ENCODE results near the gene RNF213. TPM values are rescaled to one million over a fixed set of nuclear protein-coding genes. Genes with fewer than 3 reads are reported as not detected.
"Not testable (repeated sequence)": the region's sequence is repeated elsewhere in the genome, so short reads cannot be mapped to it uniquely, and the experiment has no call there.

The RNF213 gene
- total and polyA plus RNA-seq, 2 of the 8 experiments (the other 6 are each of a cell fraction or from before 2014, with no cell fraction given), result 33.8 to 62.8 TPM

DNA sequence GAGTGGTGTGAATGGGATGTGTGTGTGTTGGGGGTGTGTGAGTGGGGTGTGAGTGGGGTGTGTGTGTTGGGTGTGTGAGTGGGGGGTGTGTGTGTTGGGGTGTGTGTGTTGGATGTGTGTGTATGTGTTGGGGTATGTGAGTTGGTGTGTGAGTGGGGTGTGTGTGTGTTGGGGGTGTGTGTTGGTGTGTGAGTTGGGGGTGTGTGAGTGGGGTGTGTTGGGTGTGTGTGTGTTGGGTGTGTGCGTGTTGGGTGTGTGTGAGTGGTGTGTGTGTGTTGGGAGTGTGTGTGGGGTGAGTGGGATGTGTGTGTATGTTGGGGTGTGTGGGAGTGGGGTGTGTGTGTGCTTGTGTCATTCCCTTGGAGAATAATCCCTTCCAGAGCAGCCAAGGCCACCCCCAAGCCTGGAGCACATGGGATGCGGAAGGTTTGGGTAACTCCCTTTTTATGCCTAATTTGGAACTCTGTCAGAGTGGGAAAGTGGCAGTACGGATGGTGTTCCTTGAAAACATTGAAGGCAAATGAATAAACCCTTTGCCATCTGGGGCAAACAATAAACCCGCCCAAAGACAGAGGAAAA lies 14.3 kb downstream of the RNF213 start (continued):
- no peak for TF ChIP-seq TAF1 (IDR thresholded peaks at IDR 0.05; ENCODE audit: low read depth, low read length)
- TF ChIP-seq RNF2 (IDR thresholded peaks at IDR 0.05; ENCODE audit: borderline replicate concordance, low read depth, low read length, missing control alignments, poor library complexity, severe bottlenecking), result no peak
- TF ChIP-seq RFX5 (IDR thresholded peaks at IDR 0.05; ENCODE audit: borderline replicate concordance, low read depth, low read length), result no peak
- TF ChIP-seq EGR1 (IDR thresholded peaks at IDR 0.05; ENCODE audit: borderline replicate concordance, low read depth, low read length), result no peak
- TF ChIP-seq SP2 (IDR thresholded peaks at IDR 0.05; ENCODE audit: low read length), result no peak

GRCh38 chr17:80275857-80276256 lies 15.2 kb downstream of the RNF213 start:
- H3K4ac ChIP-seq (replicated peaks; ENCODE audit: insufficient read length, low read depth, low read length); CTCF ChIA-PET (ENCODE audit: partially characterized antibody); H2AFZ ChIP-seq (ENCODE audit: low read length); H4K8ac ChIP-seq (ENCODE audit: extremely low read depth, insufficient read depth, low read length); H3K27ac ChIP-seq (ENCODE audit: low read depth, low read length); H3K4me1 ChIP-seq (replicated peaks in 1 of 4; ENCODE audit: control insufficient read depth in 3 of 4, insufficient read depth in 4 of 4, low read length in 3 of 4); H3K36me3 ChIP-seq (ENCODE audit: control insufficient read depth in 2 of 4, insufficient read depth in 4 of 4, low read length in 3 of 4); H3K9me3 ChIP-seq (ENCODE audit: insufficient read depth in 2 of 2, low read depth in 1 of 2, low read length in 1 of 2); H3K18ac ChIP-seq (ENCODE audit: extremely low read depth, low read length); H2BK12ac ChIP-seq (ENCODE audit: low read depth, low read length); H3K4me2 ChIP-seq (ENCODE audit: insufficient read depth in 1 of 2, low read depth in 2 of 2, low read length in 2 of 2); H3K23me2 ChIP-seq (ENCODE audit: low read depth, low read length); H3K4me3 ChIP-seq (ENCODE audit: extremely low read depth in 1 of 4, insufficient read depth in 2 of 4, low read depth in 3 of 4, low read length in 4 of 4); H2BK120ac ChIP-seq (replicated peaks; ENCODE audit: low read depth, low read length); H2AK5ac ChIP-seq (ENCODE audit: low read depth, low read length); H3K27me3 ChIP-seq (replicated peaks in 1 of 4; ENCODE audit: control insufficient read depth in 3 of 4, extremely low read depth in 1 of 4, insufficient read depth in 3 of 4, low read length in 3 of 4); H4K91ac ChIP-seq (replicated peaks; ENCODE audit: insufficient read length, low read length); H3K23ac ChIP-seq (ENCODE audit: insufficient read length); H3K79me2 ChIP-seq (ENCODE audit: control insufficient read depth in 1 of 2, insufficient read depth in 2 of 2, low read length in 2 of 2); FAIRE-seq; DNase-seq (ENCODE audit: low read depth in 1 of 2, low spot score in 2 of 2); H4K5ac ChIP-seq (ENCODE audit: insufficient read length, low read depth, low read length); H3K79me1 ChIP-seq (ENCODE audit: low read depth, low read length); H3K14ac ChIP-seq (ENCODE audit: insufficient read length); H2BK15ac ChIP-seq (ENCODE audit: low read length); H3K56ac ChIP-seq (replicated peaks; ENCODE audit: insufficient read length, low read depth, low read length); H3K9ac ChIP-seq (replicated peaks in 1 of 4; ENCODE audit: extremely low read depth in 1 of 4, low read depth in 3 of 4, low read length in 3 of 4); H2BK20ac ChIP-seq (ENCODE audit: low read length); H2BK5ac ChIP-seq (ENCODE audit: low read depth, low read length): not testable (repeated sequence)
- 95% methylated on average over 8 of the region's 8 CpGs; no CpG with 5 or more reads in 1 of the 2 experiments for WGBS, 2 experiments (ENCODE audit: extremely low coverage in 1 of 2, insufficient coverage in 1 of 2, insufficient read length in 1 of 2, insufficient replicate concordance in 2 of 2, low coverage in 1 of 2, low lambda C conversion rate in 2 of 2, missing lambda C conversion rate in 1 of 2)
- peaks cover 0 to 12% of the 10 kb centered on the region in 2 experiments for H4K20me1 ChIP-seq (replicated peaks in 1 of 2; ENCODE audit: control insufficient read depth in 1 of 2, insufficient read depth in 2 of 2, low read length in 2 of 2)
- POLR2A ChIA-PET (ENCODE audit: partially characterized antibody), result interaction anchor here (0.8 to 7.5 kb wide), 2 partner anchors 11 to 13 kb away, joined by 3 to 63 read pairs; partner anchors contain the start of gene RNF213

Data from H1 (cell line).